Measurements from ENCODE around the gene CSF3R. TPM values are rescaled to one million over a fixed set of nuclear protein-coding genes. Genes with fewer than 3 reads are reported as not detected.
"Not testable (repeated sequence)": the region's sequence is repeated elsewhere in the genome, so short reads cannot be mapped to it uniquely, and the experiment has no call there.

The CSF3R gene
- polyA plus RNA-seq, 4 donors: 2.5 to 6.0 (median 5.0) TPM

- DNase-seq (ENCODE audit: low read depth in 4 of 4, low spot score in 2 of 4): no peak
Measured at GRCh38 chr1:36486093-36486438, 3.4 kb upstream of the CSF3R start.

- no peak for DNase-seq (ENCODE audit: low read depth in 4 of 4, low spot score in 2 of 4)
Measured at GRCh38 chr1:36484099-36484498, 1.4 kb upstream of the CSF3R start.

- no peak for DNase-seq (ENCODE audit: low read depth in 4 of 4, low spot score in 2 of 4)
Measured at GRCh38 chr1:36481771-36482723, 666 bp downstream of the CSF3R start.

DNA sequence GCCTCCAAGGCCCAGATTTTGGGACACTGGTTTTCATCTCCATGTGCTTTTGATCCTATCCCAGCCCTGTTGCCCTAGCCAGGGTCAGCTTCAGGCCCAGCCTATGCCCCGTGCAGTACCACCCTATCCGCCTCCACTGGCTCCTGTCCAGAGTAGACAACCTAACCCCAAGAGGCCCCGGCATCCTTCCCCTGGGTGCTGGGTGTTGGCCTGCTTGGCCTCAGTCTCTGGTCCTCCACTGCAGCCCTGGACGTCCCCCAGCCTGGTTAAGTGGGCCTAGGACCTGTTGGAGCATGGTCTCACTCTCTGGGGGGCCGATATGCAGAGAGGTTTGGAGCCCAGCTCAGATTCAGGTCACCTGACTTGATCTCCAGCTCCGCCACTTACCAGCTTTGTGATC, 1.6 kb downstream of the CSF3R start:
- DNase-seq (ENCODE audit: low read depth in 4 of 4, low spot score in 2 of 4): no peak

DNA sequence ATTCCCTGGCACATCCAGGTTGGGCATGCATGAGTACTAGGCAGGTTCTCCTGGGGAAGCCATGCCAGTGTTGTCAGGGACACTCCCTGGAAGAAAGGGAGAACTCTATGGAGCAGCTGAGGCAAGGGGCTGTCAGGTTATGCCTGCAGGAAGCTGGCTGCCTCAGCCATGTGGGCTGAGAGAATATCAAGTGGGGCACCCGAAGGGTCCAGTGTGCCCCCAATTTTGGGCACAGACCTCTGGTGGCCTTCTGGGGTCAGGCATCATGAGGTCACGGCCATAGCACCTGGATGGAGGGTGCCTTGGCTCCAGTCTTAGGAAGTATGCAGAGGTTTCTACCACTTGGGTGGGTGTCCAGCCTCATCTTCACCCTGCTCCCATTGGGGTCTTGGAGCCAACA, 2.6 kb downstream of the CSF3R start:
- DNase-seq (ENCODE audit: low read depth in 4 of 4, low spot score in 2 of 4): no peak

DNA sequence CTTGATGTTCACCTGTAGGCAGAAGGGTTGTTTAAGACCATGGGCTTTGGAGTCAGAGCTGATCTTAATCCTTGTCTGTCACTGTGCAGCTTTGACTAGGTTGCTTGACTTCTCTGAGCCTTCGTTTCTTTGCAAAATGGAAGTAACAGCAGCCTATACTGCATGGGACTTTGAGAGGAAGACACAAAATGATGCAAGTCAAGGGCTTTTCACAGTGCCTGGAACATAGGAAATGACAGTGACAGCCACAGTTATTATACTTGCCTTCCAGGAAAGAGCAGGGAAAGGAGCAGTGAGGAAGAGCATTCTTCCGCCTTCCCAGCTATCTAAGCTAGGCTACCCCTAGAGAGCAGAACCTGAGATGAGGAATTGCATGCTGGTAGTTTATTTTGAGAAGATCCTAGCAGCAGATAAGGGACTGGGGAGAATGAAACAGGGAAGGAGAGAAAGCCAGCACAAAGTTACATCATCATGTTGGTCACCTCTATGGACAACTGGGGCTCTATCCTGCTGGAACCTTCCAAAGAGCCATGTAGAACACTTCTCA, 3.1 kb downstream of the CSF3R start:
- no peak for DNase-seq (ENCODE audit: low read depth in 4 of 4, low spot score in 2 of 4)

DNA sequence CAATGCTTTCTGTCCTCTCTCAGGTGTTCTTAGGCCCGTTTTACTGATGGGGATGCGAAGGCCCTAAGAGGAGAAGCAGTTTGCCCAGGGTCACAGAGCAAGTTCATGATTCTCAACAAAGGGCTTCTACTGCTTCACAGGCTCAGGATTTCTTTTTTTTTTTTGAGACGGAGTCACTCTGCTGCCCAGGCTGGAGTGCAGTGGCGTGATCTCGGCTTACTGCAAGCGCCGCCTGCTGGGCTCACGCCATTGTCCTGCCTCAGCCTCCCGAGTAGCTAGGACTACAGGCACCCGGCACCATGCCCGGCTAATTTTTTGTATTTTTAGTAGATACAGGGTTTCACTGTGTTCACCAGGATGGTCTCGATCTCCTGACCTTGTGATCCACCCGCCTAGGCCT, 5.1 kb downstream of the CSF3R start:
- DNase-seq (ENCODE audit: low read depth in 4 of 4, low spot score in 2 of 4): not testable (repeated sequence)

DNA sequence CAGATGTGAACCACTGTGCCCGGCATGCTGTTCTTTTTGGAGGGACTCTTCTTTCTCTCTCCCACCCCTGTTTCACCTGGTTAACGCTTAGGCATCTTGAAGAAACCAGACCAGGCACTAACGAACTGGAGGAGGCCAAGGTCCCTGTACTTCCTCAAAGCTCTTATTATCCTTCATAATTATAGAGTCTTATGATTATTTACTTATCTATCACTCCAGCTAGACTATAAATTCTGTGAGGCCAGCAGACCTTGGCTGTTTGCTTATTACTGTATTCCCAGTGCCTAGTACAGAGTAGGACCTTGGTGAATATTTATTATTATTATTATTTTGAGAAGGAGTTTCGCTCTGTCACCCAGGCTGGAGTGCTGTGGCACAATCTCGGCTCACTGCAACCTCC, 5.8 kb downstream of the CSF3R start:
- DNase-seq (ENCODE audit: low read depth in 4 of 4, low spot score in 2 of 4): no peak

DNA sequence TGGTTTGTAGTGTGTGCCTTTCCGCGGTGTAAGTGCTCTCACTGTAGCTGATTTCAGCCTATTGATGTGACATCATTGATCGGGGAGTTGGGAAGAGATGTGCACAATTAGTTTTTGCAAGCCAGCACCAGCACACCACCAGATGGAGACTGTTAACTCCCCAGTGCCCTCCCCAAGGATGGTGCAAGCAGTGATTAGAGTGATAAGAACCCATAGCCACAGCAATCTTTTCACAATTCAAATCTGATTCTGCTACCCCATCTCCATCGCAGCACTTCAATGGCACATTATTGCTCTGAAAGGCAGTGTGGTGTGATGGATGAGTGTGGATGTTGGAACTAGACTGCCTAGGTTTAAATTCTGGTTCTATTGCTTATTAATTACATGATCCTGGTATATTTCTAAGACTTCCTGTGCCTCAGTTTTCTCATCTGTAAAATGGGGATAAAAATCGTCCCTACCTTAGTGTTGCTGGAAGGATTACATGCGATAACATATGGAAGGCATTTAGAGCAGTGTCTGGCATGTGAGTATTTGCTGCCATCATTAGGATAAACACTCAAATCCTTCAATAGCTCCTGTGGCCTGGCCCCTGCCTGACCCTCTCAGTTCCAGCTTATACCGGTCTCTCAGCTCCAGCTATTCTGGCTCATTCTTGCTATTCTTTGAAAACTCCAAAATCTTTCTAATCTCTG, 6.7 kb downstream of the CSF3R start:
- no peak for DNase-seq (ENCODE audit: low read depth in 4 of 4, low spot score in 2 of 4)

- no peak for DNase-seq (ENCODE audit: low read depth in 4 of 4, low spot score in 2 of 4)
Measured at GRCh38 chr1:36475341-36475740, 7.4 kb downstream of the CSF3R start.

GRCh38 chr1:36472656-36473055, 10.1 kb downstream of the CSF3R start:
- DNase-seq (ENCODE audit: low read depth in 4 of 4, low spot score in 2 of 4): no peak

DNA sequence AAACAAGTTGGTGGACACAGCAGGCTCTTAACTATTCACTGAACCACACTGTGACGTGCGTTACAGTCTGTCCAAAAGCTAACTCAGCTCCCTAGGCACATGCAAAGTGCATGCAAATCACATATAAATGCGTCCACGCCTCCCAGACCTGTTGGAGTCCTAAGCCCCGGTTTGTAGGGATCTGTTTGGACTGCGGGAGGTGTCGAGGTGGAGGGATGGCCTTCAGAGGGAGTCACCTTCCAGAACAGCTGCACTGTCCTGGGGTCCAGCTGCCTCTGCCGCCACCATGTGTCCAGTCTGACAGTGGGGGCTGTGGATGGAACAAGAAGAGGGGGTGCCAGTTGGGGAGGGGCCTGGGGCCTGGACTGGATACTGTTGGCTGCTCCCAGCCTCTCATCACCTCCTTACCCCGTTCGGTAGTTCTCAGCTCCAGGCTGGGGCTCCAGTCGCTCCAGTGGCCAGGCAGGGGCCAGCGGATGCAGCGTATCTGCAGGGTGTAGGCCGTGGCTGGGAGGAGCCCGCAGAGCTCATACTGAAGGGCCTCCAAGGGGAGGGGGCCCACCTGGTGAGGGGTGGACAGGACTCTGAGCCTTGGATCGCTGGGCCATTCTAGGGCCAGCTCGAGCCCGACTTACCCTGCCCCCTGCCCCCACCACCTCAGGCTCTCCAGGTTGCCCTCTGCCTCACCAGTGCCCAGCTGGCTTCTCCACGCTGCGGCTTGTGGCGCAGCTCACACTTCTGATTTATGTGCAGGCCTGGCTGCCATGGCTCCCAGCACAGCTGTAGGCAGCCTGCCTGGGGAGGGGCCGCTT, 10.7 kb downstream of the CSF3R start:
- DNase-seq (ENCODE audit: low read depth in 4 of 4, low spot score in 2 of 4): no peak

DNA sequence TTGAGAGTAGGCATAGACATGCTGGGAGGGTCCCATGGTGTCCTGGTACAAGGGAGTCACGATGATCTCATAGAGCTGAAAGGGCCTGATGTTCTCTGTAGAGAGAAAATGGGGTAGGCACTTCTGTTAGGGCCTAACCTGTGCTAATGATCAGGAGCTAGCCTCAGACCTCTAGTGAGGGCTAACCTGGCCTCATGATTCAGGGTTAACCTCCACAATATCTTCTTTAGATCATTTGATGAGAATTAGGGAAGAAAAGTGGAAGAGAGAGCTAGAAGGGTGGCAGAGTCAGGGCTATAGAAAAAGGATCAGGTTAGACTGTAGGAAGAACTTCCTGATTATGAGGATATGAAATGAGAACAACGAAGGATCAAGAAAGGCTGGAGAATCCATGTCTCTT, 13.6 kb downstream of the CSF3R start:
- DNase-seq (ENCODE audit: low read depth in 4 of 4, low spot score in 2 of 4): no peak

GRCh38 chr1:36467700-36468455, 14.8 kb downstream of the CSF3R start:
- DNase-seq (ENCODE audit: low read depth in 4 of 4, low spot score in 2 of 4): no peak

GRCh38 chr1:36467027-36467410, 15.7 kb downstream of the CSF3R start:
- no peak for DNase-seq (ENCODE audit: low read depth in 4 of 4, low spot score in 2 of 4)

DNA sequence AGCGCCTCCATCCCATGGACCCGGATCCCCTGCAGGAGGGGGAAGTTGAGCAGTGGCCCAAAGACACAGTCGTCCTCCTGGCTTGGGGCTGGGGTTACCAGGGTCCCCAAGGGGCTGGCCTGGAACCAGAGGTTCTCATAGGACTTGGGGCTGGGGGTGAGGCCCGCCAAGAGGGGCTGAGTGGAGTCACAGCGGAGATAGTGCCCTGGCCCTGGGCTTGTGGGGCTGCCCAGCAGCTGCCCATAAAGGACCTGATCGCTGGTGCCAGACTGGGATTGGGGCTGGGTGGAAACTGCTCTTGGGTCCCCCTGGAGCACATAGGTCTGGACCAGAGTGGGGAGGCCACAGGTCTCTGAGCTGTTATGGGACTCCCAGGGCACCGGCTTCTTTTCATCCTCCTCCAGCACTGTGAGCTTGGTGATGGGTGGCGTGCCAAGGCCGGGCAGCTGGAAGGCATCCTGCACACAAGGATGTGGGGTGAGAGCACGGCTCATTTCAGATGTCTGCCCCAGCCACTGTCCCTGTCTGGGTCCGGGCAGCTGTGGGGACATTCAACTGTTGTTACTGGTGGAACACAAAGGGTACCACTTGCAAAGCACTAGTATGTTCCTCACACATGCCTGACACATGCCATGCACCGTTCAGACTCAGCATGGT, 16.2 kb downstream of the CSF3R start:
- DNase-seq (ENCODE audit: low read depth in 4 of 4, low spot score in 2 of 4): no peak

DNA sequence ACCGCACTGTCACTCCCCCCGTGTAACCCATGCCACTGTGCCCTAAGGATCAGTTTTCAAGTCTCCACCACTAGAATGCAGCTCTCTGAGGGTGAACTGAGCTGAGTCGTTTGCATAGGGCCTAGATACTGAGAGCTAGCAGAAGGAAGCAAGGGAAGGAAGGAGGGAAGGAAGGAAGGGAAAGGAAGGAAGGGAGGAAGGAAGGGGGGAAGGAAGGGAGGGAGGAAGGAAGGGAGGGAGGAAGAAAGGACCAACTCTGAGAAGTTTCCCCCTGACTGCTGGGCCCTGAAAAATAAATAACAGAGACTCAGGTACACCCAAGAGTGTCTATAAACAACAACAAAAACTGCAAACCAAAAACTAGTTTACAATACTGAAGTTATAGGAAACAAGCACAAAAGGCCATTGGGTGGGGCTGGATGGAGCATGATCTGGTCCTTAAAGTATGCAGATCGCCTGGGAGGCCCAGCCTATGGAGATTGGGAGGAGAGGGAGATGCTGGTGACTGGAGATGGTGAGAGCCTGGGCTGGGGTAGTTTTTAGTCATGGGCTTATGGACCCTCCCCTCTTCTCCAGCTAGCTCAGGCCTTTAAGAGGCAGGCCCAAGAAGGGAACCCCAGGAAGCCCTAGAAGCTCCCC, 16.9 kb downstream of the CSF3R start:
- DNase-seq (ENCODE audit: low read depth in 4 of 4, low spot score in 2 of 4): no peak

- DNase-seq (ENCODE audit: low read depth in 4 of 4, low spot score in 2 of 4): no peak
Measured at GRCh38 chr1:36464605-36465393, 17.9 kb downstream of the CSF3R start.
